Activated CD8-positive, alpha-beta memory T cell treated with anti-CD3 and anti-CD28 coated beads for 1 hour (primary cell): ENCODE measurements around the gene CRYBG1.

Experiments used
- DNase-seq, 2 donors: peaks; one replicate each; pipeline ENCODE4 v3.0.0-alpha.2; 2020; ENCODE audit warnings: low read depth in 1 of 2; ENCODE audit errors: extremely low read depth in 1 of 2

CRYBG1 gene

GRCh38 chr6:106360410-106360988 lies at the start of gene CRYBG1:
TSS of gene CRYBG1 (plus strand) at chr6:106360717. CDS start at chr6:106360909, 192 bp downstream.
- DNase-seq: peak; percentile 31 to 43

GRCh38 chr6:106315765-106316374 lies 44.6 kb upstream of the CRYBG1 start:
- no peak for DNase-seq

GRCh38 chr6:106316375-106316766 lies 44.1 kb upstream of the CRYBG1 start:
- no peak for DNase-seq

- DNase-seq: no peak
These were observed 42.5 kb upstream of the CRYBG1 start for GRCh38 chr6:106318061-106318460.

GRCh38 chr6:106318851-106319250 lies 41.7 kb upstream of the CRYBG1 start:
- no peak for DNase-seq

- DNase-seq: no peak
These were observed 38.6 kb upstream of the CRYBG1 start for GRCh38 chr6:106321940-106322339.

- DNase-seq: no peak
These were observed 35.7 kb upstream of the CRYBG1 start for GRCh38 chr6:106324726-106325335.

GRCh38 chr6:106325336-106326178 lies 35.0 kb upstream of the CRYBG1 start, which contains the start of gene ATG5:
TSS of gene ATG5 (minus strand) at chr6:106325760. CDS start at chr6:106316208, 9,552 bp downstream.
- peak; percentile 99 to 100 for DNase-seq

GRCh38 chr6:106334646-106335448 lies 25.7 kb upstream of the CRYBG1 start:
- peak in 1 of 2 donors; percentile 10 for DNase-seq

- no peak for DNase-seq
These were observed 21.0 kb upstream of the CRYBG1 start for GRCh38 chr6:106339334-106340029.

- DNase-seq: no peak
These were observed 13.3 kb upstream of the CRYBG1 start for GRCh38 chr6:106347219-106347618.

GRCh38 chr6:106356378-106356777 lies 4.1 kb upstream of the CRYBG1 start:
- no peak for DNase-seq

GRCh38 chr6:106359959-106360409 lies 533 bp upstream of the CRYBG1 start:
- DNase-seq: no peak

GRCh38 chr6:106360989-106361430 lies 493 bp downstream of the CRYBG1 start:
- DNase-seq: peak in 1 of 2 donors; percentile 1

GRCh38 chr6:106363401-106364138 lies 3.1 kb downstream of the CRYBG1 start:
- no peak for DNase-seq

- no peak for DNase-seq
These were observed 9.2 kb downstream of the CRYBG1 start for GRCh38 chr6:106369739-106370138.

- no peak for DNase-seq
These were observed 10.1 kb downstream of the CRYBG1 start for GRCh38 chr6:106370639-106371038.

GRCh38 chr6:106372838-106373501 lies 12.5 kb downstream of the CRYBG1 start:
- DNase-seq: no peak
